KBM-7 (cell line): ENCODE data around the gene HK1.
"Not testable (repeated sequence)": the region's sequence is repeated elsewhere in the genome, so short reads cannot be mapped to it uniquely, and the experiment has no call there.

Experiments
- DNase-seq: peaks from one replicate; pipeline ENCODE4 v3.0.0-alpha.2; 2015
- in situ Hi-C: fragments of 300-500 bp; cut with MboI; formaldehyde crosslinking; loops from 2 replicates; pipeline ENCODE4 v1.14.3; 2020; ENCODE audit warnings: low sequenced_read_pairs, low pct_unique_long_range_greater_than_20kb, mixed read lengths

Gene HK1

GRCh38 chr10:69248117-69248730 is 30.1 kb upstream of the HK1 start:
- in situ Hi-C loops: loop anchor here (5.0 to 25.0 kb wide), 2 partner anchors 134 to 264 kb away; no protein-coding TSS in a partner anchor
- no peak for DNase-seq

DNA sequence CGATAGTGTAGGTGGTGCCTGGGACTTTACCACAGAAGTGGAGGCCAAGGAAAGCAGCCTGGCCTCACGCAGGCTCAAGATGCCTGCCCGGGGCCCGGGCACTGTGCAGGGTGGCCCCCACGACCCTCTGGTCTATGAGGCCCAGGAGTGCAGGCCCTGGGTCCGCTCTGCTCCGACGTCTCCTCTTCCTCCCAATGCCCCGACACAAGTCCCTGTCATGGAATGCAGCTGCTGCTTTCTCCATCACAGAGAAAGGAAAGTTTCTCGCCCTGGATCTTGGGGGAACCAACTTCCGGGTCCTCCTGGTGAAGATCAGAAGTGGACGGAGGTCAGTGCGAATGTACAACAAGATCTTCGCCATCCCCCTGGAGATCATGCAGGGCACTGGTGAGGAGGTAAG is 28.3 kb upstream of the HK1 start:
- no peak for DNase-seq
- in situ Hi-C loops: no loop called here

GRCh38 chr10:69251417-69251816 is 26.9 kb upstream of the HK1 start:
- in situ Hi-C loops, DNase-seq: not testable (repeated sequence)

DNA sequence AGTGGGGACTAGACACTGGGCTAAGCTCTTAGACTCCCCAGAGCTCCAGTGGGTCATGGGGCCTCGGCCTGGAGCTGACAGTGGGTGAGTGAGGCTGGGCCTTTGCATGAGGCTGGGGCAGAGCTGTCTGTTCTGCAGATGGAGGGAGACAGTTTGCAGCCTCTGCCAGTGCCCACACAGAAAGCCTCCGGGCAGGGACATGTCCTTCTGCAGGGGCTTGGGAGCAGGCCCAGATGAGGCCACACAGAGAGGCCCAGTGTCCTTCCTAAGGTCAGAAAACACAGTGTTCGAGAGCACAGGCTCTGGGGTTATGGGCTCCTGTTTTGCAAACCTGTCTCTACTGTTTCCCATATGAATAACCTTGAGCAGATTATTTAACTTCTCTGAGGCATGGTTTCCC is 25.1 kb upstream of the HK1 start:
- in situ Hi-C loops: no loop called here
- DNase-seq: no peak

GRCh38 chr10:69254877-69255276 is 23.4 kb upstream of the HK1 start:
- no peak for DNase-seq
- in situ Hi-C loops: no loop called here

- in situ Hi-C loops: no loop called here
- no peak for DNase-seq
Observed at GRCh38 chr10:69259547-69260243, 18.6 kb upstream of the HK1 start.

GRCh38 chr10:69261184-69261583 is 17.1 kb upstream of the HK1 start:
- in situ Hi-C loops: no loop called here
- DNase-seq: no peak

- DNase-seq: no peak
- in situ Hi-C loops: no loop called here
Observed at GRCh38 chr10:69262292-69262751, 16.0 kb upstream of the HK1 start.

DNA sequence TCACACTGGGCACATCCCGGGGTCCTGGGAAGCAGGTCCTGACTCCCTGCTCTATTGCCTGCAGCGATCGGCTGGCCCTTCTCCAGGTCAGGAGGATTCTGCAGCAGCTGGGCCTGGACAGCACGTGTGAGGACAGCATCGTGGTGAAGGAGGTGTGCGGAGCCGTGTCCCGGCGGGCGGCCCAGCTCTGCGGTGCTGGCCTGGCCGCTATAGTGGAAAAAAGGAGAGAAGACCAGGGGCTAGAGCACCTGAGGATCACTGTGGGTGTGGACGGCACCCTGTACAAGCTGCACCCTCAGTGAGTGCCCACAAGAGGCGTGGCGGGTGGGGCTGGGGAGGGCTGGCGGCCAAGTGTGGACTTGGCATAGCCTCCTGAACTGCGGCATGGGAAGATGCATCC is 12.8 kb upstream of the HK1 start:
- in situ Hi-C loops: no loop called here
- DNase-seq: no peak

- in situ Hi-C loops: no loop called here
- DNase-seq: no peak
Observed at GRCh38 chr10:69268761-69269416, 9.4 kb upstream of the HK1 start.

- in situ Hi-C loops: no loop called here
- no peak for DNase-seq
Observed at GRCh38 chr10:69269761-69270160, 8.5 kb upstream of the HK1 start.

- in situ Hi-C loops: no loop called here
Observed at GRCh38 chr10:69270990-69271389, 7.3 kb upstream of the HK1 start.

GRCh38 chr10:69272624-69273023 is 5.7 kb upstream of the HK1 start:
- in situ Hi-C loops: no loop called here
- DNase-seq: no peak

More at GRCh38 chr10:69270990-69271389, 7.3 kb upstream of the HK1 start:
- DNase-seq: no peak

DNA sequence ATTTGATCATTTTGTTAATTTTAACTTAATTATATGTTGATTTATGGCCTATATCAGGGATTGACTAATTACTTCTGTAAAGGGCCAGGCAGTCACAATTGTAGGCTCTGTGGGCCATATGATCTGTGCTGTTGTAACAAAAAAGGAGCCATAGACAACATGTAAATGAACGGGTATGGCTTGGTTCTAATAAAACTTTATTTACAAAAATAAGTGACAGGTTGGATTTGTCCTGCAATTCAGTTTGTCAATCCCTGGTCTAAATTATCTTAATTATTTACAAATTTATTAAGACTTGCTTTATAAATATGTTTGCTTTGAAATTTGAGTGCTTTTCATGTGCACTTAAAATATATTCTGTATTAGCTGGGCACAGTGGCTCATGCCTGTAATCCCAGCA is 2.9 kb upstream of the HK1 start:
- in situ Hi-C loops: no loop called here
- DNase-seq: no peak

- no peak for DNase-seq
- in situ Hi-C loops: no loop called here
Observed at GRCh38 chr10:69276503-69276902, 1.8 kb upstream of the HK1 start.

- no peak for DNase-seq
- in situ Hi-C loops: no loop called here
Observed at GRCh38 chr10:69279110-69279509, 814 bp downstream of the HK1 start.

DNA sequence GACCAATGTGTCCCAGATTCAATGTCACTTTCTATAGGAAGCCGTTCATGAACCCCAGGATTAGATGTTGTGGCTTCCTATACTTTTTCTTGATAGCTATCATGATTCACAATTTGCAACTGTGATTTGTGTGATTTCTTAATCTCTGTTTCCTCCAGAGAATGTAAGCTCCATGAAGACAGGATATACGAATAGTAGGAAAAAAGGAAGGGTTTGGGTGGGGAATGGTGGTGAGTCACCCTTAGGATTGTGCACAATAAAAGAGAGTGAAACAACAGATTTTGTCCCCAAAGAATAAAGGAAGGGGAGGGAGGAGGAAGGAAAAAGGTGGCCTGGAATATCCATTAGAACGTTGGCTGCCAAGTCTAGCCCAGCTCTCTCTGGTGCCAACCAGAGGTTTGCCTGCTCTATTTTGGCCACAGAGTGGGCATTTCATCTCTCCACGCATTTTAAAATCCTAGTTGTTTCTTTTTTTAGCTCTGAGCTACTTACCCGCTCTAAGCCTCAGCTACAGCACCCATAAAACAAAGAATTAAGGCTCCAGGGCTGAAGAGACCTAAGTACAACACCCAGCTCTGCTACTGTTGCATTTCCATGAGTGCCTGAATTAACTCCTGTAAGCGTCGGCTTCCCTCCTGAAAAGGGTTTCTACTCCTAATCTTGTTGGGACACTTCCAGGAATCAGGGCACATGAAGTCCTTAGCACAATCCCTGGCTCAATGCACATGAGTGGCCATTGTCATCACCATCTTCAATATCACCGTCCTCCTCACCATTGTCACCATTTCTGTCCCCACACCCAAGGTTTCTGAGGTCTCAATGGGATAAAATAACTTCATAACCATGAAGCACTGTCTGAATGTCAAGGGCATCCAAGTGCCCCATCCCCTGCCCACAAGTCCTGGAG is 3.5 kb downstream of the HK1 start:
- no peak for DNase-seq
- in situ Hi-C loops: no loop called here

DNA sequence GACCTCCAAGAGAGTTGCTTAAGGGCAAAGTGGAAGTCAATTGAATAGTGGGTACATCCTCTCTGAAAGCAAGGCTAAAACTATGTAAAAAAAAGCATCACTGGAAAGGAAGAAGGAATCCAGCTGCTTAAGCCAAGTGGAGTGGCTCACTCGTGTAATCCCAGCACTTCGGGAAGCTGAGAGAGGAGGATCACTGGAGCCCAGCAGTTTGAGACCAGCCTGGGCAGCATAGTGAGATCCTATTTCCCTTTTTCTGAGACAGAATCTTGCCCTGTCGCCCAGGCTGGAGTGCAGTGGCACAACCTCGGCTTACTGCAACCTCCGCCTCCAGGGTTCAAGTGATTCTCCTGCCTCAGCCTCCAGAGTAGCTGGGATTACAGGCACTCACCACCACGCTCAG is 6.1 kb downstream of the HK1 start:
- not testable (repeated sequence) for DNase-seq

GRCh38 chr10:69285699-69286098 is 7.4 kb downstream of the HK1 start:
- no peak for DNase-seq
- in situ Hi-C loops: no loop called here

More for the DNA sequence above, 6.1 kb downstream of the HK1 start:
- in situ Hi-C loops: not testable (repeated sequence)
